ENCODE measurements around the gene SLC38A5.

The SLC38A5 gene

GRCh38 chrX:48470833-48471118 lies 716 bp upstream of the SLC38A5 start:
- no peak for DNase-seq (ENCODE audit: low read depth, low spot score)
- no peak overlapping the region for H3K27ac ChIP-seq (ENCODE audit: low read length)
- H3K36me3 ChIP-seq (ENCODE audit: control insufficient read depth, insufficient read depth, low read length) = no peaks in the 10 kb centered on the region
- H3K4me3 ChIP-seq (ENCODE audit: low read length) = no peak overlapping the region
- peaks cover 2% of the 10 kb centered on the region for H3K4me1 ChIP-seq (ENCODE audit: control insufficient read depth, insufficient read depth, low read length)
- no peaks in the 10 kb centered on the region for H3K27me3 ChIP-seq (ENCODE audit: control insufficient read depth, insufficient read depth, low read length)
- H3K9me3 ChIP-seq (ENCODE audit: control insufficient read depth, insufficient read depth, low read length) = no peaks in the 10 kb centered on the region
- no CpG with 5 or more reads among the region's 9 CpGs for WGBS (ENCODE audit: insufficient coverage, insufficient read length)

DNA sequence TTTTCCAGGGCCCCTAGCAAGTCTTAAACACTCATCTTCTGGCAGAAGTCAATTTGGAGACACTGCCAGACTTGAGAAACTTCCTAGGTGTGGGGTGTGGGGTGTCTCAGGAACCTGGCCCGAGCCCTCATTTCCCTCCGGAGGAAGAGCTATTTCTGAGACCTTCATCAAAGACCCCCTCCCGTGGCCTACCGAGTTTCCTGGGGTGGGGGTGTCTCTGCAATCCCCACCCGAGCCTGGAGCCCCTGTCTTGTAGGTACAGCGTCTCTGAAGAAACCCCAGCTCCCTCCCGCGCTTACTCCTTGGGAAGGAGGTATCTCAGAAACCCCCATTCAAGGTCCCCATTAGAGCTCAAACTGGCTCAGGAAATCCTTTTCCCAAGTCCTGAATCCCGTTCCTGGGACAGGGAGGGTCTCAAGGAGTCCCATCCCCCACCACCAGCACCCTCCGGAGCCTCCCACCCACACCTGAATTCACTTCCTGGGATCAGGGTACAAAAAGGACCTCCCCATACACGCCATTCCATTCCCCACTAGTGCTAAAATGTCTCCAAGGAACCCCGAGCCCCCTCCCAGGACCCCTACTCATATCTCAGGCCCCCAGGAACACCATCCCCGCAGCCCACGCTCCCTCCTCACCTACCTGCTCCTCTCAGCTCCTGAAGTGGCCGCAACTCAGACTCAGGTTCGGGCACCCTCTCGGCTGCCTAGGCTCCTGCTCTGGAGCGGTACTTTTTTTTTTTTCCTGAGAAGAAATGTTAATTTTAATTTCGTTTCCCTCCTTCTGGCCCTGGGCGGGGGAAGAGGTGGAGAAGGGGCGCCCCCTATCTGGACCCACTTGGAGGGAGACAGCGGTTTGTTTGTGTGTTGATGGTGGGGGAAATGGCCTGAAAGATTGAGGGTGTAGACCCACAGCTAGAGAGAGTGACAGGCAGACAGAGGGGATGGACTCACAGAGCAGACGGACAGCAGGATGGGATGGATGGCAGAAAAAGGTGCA lies 1.1 kb downstream of the SLC38A5 start:
- no peak for DNase-seq (ENCODE audit: low read depth, low spot score)
- H3K4me1 ChIP-seq (ENCODE audit: control insufficient read depth, insufficient read depth, low read length) = peaks cover 2% of the 10 kb centered on the region; the same call in 1 of the 2 replicates
- H3K9me3 ChIP-seq (ENCODE audit: control insufficient read depth, insufficient read depth, low read length) = no peaks in the 10 kb centered on the region
- H3K27me3 ChIP-seq (ENCODE audit: control insufficient read depth, insufficient read depth, low read length) = no peaks in the 10 kb centered on the region
- no CpG with 5 or more reads among the region's 23 CpGs for WGBS (ENCODE audit: insufficient coverage, insufficient read length)
- 0 out of 2 replicates have a peak, but pooled peaks cover 4% of the 10 kb centered on the region for H3K36me3 ChIP-seq (ENCODE audit: control insufficient read depth, insufficient read depth, low read length)
- H3K27ac ChIP-seq (ENCODE audit: low read length) = no peak overlapping the region
- H3K4me3 ChIP-seq (ENCODE audit: low read length) = peak overlapping the region; percentile 45

- DNase-seq (ENCODE audit: low read depth, low spot score) = no peak
- H3K27ac ChIP-seq (ENCODE audit: low read length) = no peak overlapping the region
- WGBS (ENCODE audit: insufficient coverage, insufficient read length) = no CpG with 5 or more reads among the region's 18 CpGs
- peak overlapping the region; percentile 45; the same call in 1 of the 2 replicates for H3K4me3 ChIP-seq (ENCODE audit: low read length)
- no peaks in the 10 kb centered on the region for H3K27me3 ChIP-seq (ENCODE audit: control insufficient read depth, insufficient read depth, low read length)
- no peaks in the 10 kb centered on the region for H3K9me3 ChIP-seq (ENCODE audit: control insufficient read depth, insufficient read depth, low read length)
- no peaks in the 10 kb centered on the region for H3K4me1 ChIP-seq (ENCODE audit: control insufficient read depth, insufficient read depth, low read length)
- 0 out of 2 replicates have a peak, but pooled peaks cover 4% of the 10 kb centered on the region for H3K36me3 ChIP-seq (ENCODE audit: control insufficient read depth, insufficient read depth, low read length)
Observed at GRCh38 chrX:48468247-48468671, 1.8 kb downstream of the SLC38A5 start.

GRCh38 chrX:48467281-48467761 lies 2.7 kb downstream of the SLC38A5 start:
- no CpG with 5 or more reads among the region's 10 CpGs for WGBS (ENCODE audit: insufficient coverage, insufficient read length)
- H3K27ac ChIP-seq (ENCODE audit: low read length) = no peak overlapping the region
- H3K4me1 ChIP-seq (ENCODE audit: control insufficient read depth, insufficient read depth, low read length) = no peaks in the 10 kb centered on the region
- H3K36me3 ChIP-seq (ENCODE audit: control insufficient read depth, insufficient read depth, low read length) = 0 out of 2 replicates have a peak, but pooled peaks cover 4% of the 10 kb centered on the region
- H3K9me3 ChIP-seq (ENCODE audit: control insufficient read depth, insufficient read depth, low read length) = no peaks in the 10 kb centered on the region
- DNase-seq (ENCODE audit: low read depth, low spot score) = no peak
- H3K4me3 ChIP-seq (ENCODE audit: low read length) = no peak overlapping the region
- no peaks in the 10 kb centered on the region for H3K27me3 ChIP-seq (ENCODE audit: control insufficient read depth, insufficient read depth, low read length)

- H3K27me3 ChIP-seq (ENCODE audit: control insufficient read depth, insufficient read depth, low read length) = no peaks in the 10 kb centered on the region
- H3K4me1 ChIP-seq (ENCODE audit: control insufficient read depth, insufficient read depth, low read length) = no peaks in the 10 kb centered on the region
- no peak overlapping the region for H3K27ac ChIP-seq (ENCODE audit: low read length)
- no peak overlapping the region for H3K4me3 ChIP-seq (ENCODE audit: low read length)
- DNase-seq (ENCODE audit: low read depth, low spot score) = no peak
- WGBS (ENCODE audit: insufficient coverage, insufficient read length) = no CpG with 5 or more reads among the region's 10 CpGs
- peaks cover 6% of the 10 kb centered on the region; the same call in 1 of the 2 replicates for H3K36me3 ChIP-seq (ENCODE audit: control insufficient read depth, insufficient read depth, low read length)
- no peaks in the 10 kb centered on the region for H3K9me3 ChIP-seq (ENCODE audit: control insufficient read depth, insufficient read depth, low read length)
Observed at GRCh38 chrX:48466696-48467095, 3.4 kb downstream of the SLC38A5 start.

DNA sequence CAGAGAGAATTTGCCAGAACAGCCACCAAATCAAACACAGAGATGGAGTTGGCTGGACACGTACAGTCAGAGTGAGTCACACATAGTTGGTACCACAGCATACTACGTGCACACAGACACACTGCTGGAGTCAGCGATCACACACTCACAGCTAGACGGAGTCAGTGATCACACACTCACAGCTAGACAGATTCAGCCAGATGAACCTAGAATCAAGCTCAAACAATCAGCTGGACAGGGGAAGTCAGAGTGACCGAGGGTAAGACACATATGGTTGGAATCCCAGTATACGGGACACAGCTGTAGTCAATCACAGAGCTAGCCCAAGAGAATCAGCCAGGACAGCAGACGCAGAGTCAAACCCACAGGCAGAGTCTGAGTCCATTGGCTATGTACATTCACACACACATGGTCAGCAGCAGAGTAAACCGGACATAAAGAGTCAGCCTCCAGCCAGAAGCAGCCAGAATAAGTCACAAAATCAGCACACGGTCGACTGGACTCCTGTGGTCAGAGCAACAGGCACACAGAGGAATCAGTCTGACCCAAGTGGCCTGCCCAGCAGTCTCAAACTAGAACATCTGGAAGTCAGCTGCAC lies 4.6 kb downstream of the SLC38A5 start:
- Histone ChIP-seq H3K4me1 (ENCODE audit: control insufficient read depth, insufficient read depth, low read length) (no peaks in the 10 kb centered on the region), H3K9me3 (ENCODE audit: control insufficient read depth, insufficient read depth, low read length) (no peaks in the 10 kb centered on the region), H3K27me3 (ENCODE audit: control insufficient read depth, insufficient read depth, low read length) (no peaks in the 10 kb centered on the region), H3K36me3 (ENCODE audit: control insufficient read depth, insufficient read depth, low read length) (peaks cover 15% of the 10 kb centered on the region; the same call in 1 of the 2 replicates), H3K4me3 (ENCODE audit: low read length) (no peak overlapping the region), H3K27ac (ENCODE audit: low read length) (no peak overlapping the region)
- no peak for DNase-seq (ENCODE audit: low read depth, low spot score)
- no CpG with 5 or more reads among the region's 10 CpGs for WGBS (ENCODE audit: insufficient coverage, insufficient read length)

GRCh38 chrX:48461830-48462229 lies 8.2 kb downstream of the SLC38A5 start:
- DNase-seq (ENCODE audit: low read depth, low spot score) = no peak
- no peaks in the 10 kb centered on the region for H3K4me1 ChIP-seq (ENCODE audit: control insufficient read depth, insufficient read depth, low read length)
- no peaks in the 10 kb centered on the region for H3K9me3 ChIP-seq (ENCODE audit: control insufficient read depth, insufficient read depth, low read length)
- H3K27me3 ChIP-seq (ENCODE audit: control insufficient read depth, insufficient read depth, low read length) = no peaks in the 10 kb centered on the region
- no peak overlapping the region for H3K27ac ChIP-seq (ENCODE audit: low read length)
- peaks cover 15% of the 10 kb centered on the region; the same call in 1 of the 2 replicates for H3K36me3 ChIP-seq (ENCODE audit: control insufficient read depth, insufficient read depth, low read length)
- H3K4me3 ChIP-seq (ENCODE audit: low read length) = no peak overlapping the region
- WGBS (ENCODE audit: insufficient coverage, insufficient read length) = no CpG with 5 or more reads among the region's 6 CpGs

GRCh38 chrX:48460606-48461005 lies 9.5 kb downstream of the SLC38A5 start:
- WGBS (ENCODE audit: insufficient coverage, insufficient read length) = no CpG with 5 or more reads among the region's 11 CpGs
- peaks cover 15% of the 10 kb centered on the region; the same call in 1 of the 2 replicates for H3K36me3 ChIP-seq (ENCODE audit: control insufficient read depth, insufficient read depth, low read length)
- DNase-seq (ENCODE audit: low read depth, low spot score) = no peak
- H3K4me3 ChIP-seq (ENCODE audit: low read length) = no peak overlapping the region
- no peaks in the 10 kb centered on the region for H3K4me1 ChIP-seq (ENCODE audit: control insufficient read depth, insufficient read depth, low read length)
- no peaks in the 10 kb centered on the region for H3K9me3 ChIP-seq (ENCODE audit: control insufficient read depth, insufficient read depth, low read length)
- H3K27me3 ChIP-seq (ENCODE audit: control insufficient read depth, insufficient read depth, low read length) = no peaks in the 10 kb centered on the region
- no peak overlapping the region for H3K27ac ChIP-seq (ENCODE audit: low read length)

GRCh38 chrX:48460031-48460430 lies 10.0 kb downstream of the SLC38A5 start:
- H3K27me3 ChIP-seq (ENCODE audit: control insufficient read depth, insufficient read depth, low read length) = no peaks in the 10 kb centered on the region
- DNase-seq (ENCODE audit: low read depth, low spot score) = no peak
- H3K4me3 ChIP-seq (ENCODE audit: low read length) = no peak overlapping the region
- no peak overlapping the region for H3K27ac ChIP-seq (ENCODE audit: low read length)
- peaks cover 13% of the 10 kb centered on the region; the same call in 1 of the 2 replicates for H3K36me3 ChIP-seq (ENCODE audit: control insufficient read depth, insufficient read depth, low read length)
- no CpG with 5 or more reads among the region's 3 CpGs for WGBS (ENCODE audit: insufficient coverage, insufficient read length)
- H3K9me3 ChIP-seq (ENCODE audit: control insufficient read depth, insufficient read depth, low read length) = no peaks in the 10 kb centered on the region
- no peaks in the 10 kb centered on the region for H3K4me1 ChIP-seq (ENCODE audit: control insufficient read depth, insufficient read depth, low read length)

- Histone ChIP-seq H3K27ac (ENCODE audit: low read length) (no peak overlapping the region), H3K4me3 (ENCODE audit: low read length) (no peak overlapping the region), H3K9me3 (ENCODE audit: control insufficient read depth, insufficient read depth, low read length) (no peaks in the 10 kb centered on the region), H3K27me3 (ENCODE audit: control insufficient read depth, insufficient read depth, low read length) (no peaks in the 10 kb centered on the region), H3K4me1 (ENCODE audit: control insufficient read depth, insufficient read depth, low read length) (no peaks in the 10 kb centered on the region), H3K36me3 (ENCODE audit: control insufficient read depth, insufficient read depth, low read length) (peaks cover 11% of the 10 kb centered on the region; the same call in 1 of the 2 replicates)
- no peak for DNase-seq (ENCODE audit: low read depth, low spot score)
- no CpG with 5 or more reads among the region's 6 CpGs for WGBS (ENCODE audit: insufficient coverage, insufficient read length)
Observed at GRCh38 chrX:48459483-48459882, 10.6 kb downstream of the SLC38A5 start.

All from iPS DF 6.9 (cell line).